Mammary epithelial cell (primary cell): ENCODE results near the gene CEP112.

Experiments
- CTCF ChIP-seq, 2 donors: IDR thresholded peaks in 1 of 2; conservative IDR thresholded peaks in 1 of 2; 2 replicates each; pipeline ENCODE4 v1.5.1; 2011 to 2012; ENCODE audit warnings: inconsistent platforms in 2 of 2, low read length in 2 of 2, mild to moderate bottlenecking in 2 of 2, control low read depth in 1 of 2, low read depth in 1 of 2; ENCODE audit not compliant: insufficient read depth in 1 of 2; ENCODE audit errors: extremely low read depth in 1 of 2
- EZH2 ChIP-seq: IDR thresholded peaks from 2 replicates; pipeline ENCODE4 v1.6.1; 2012; ENCODE audit warnings: low read length, inconsistent platforms, borderline replicate concordance

GRCh38 chr17:66032082-66032712, 159.7 kb downstream of the CEP112 start:
- TF ChIP-seq CTCF (conservative IDR thresholded peaks at IDR 0.05 in 1 of 2, IDR thresholded peaks at IDR 0.05 in 1 of 2; ENCODE audit: extremely low read depth in 1 of 2, insufficient read depth in 1 of 2, low read depth in 1 of 2, low read length in 2 of 2): no peak
- TF ChIP-seq EZH2: no peak
